Stimulated activated CD4-positive, alpha-beta T cell treated with anti-CD3 and anti-CD28 coated beads, Interleukin-1b, Interleukin-23, amount 100 ng/mL, for 1 hour (primary cell): ENCODE data around the gene PRKG1.

Experiments used
- DNase-seq, 2 donors: peaks; one replicate each; pipeline ENCODE4 v3.0.0-alpha.2; 2020; ENCODE audit warnings: low read depth in 2 of 2

Gene PRKG1

DNA sequence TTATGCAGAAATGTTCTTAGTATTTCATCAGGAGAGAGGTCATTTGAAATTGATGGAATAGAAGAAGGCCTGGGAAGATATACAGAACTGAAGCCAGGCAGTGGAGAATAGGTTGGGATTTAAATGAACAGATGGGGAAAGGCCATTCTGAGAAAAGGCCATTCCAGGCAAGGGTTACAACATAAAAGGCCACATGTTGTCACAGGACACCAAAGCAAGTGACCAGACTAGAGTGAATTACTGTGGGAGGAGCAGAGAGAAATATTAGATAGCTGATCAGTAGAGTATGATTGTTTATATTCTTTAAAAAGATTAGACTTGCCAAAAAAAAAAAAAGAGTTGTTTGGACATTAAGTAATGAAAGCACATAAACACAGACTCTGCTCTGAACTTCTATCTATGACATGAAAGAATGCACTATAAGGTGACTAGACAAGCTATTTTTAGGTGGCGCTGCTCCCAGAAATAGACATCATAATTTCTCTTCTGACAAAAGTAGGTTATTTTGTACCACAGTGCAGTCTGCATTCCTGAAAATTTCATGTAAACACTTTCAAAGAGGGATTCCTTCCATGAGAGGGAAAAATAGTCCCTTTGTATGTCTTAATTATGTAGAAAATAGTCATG, 1184.6 kb downstream of the PRKG1 start:
- no peak for DNase-seq

DNA sequence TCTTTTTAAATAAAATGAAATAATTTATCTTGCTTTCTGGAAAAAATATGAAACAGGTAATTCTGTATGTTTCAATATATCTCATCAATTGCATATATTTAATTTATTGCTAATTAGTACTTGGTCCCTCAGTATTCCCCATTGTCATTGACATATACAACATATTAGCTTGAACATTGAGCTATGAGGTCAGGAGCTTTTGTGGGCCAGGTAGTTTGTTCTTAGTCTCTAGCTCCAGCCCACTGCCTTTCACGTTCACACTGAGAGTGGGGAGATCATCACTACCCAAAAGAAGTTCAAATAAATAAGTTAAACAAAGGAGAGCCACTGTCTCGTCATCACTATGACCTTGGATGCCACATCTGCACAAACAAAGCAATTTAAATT, 1185.1 kb downstream of the PRKG1 start:
- no peak for DNase-seq

DNA sequence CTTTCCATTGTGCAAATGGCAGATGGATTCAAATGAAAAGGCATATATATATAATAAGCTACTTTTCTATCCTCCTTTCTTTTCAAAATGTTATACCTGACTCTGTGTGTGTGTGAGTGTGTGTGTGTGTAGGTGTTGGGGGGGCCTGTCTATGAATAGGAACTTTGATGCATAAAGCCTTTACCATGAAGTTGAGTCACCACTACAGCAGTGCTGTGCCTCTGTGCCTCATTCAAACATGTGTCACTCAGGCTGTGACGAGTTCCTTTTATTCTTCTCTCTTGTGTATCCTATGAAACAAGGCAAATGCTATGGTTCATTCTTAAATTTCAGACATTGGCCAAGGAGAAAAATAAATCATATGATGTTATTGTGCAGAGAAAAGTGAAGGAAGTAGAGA, 1187.1 kb downstream of the PRKG1 start:
- no peak for DNase-seq

DNA sequence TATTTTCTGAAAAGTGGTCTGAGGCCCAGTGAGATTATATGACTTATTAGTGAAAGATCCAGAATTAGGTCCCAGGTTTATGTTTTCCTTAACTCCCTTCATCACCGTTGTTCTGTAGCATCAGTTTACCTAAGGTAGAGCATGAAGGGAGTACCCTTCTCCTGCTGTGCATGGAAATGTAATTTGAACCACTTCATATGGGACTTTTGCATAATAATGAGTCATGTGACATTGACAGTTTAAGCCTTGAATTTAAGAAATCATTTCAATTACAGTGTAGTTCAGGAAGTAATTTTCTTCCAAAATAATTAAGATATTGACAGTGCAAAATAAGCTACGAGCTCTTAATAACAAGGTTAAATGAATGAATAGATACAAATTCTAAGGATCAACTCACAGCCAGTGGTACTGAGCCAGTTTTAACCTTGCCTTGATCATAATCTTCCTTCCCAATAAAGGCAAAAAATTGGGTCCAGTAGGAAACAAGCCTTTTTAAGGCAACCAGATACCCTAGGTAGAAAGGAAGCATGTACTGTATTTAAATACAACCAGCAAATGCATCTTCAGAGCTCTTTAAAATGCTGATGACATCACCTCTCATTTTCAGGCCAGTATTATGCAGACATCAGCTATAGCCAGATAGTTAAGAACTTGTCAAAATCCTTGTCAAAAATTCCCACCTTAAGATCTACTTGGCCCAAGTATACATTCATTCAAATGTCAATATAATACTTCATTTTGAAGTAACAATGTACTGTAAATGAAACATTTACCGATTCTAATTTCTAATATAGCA, 1191.0 kb downstream of the PRKG1 start:
- no peak for DNase-seq

DNA sequence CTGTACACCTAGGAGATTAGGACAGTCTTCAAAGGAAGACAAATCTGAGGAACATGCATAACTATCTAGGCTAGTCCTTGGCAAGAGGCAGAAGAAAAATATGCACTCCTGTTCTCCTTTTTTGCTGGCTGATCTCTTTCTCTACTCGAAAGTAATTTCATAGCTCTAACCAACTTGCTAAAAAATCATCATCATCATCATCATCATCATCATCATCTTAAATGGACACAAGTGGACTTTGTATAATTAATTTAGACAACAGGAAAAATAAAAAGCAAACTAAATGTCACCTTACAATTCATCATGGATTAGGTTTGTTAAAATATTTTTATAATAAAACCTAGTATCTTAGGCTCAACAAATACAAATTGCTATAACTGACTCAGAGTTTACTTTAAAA, 1192.6 kb downstream of the PRKG1 start:
- no peak for DNase-seq

DNA sequence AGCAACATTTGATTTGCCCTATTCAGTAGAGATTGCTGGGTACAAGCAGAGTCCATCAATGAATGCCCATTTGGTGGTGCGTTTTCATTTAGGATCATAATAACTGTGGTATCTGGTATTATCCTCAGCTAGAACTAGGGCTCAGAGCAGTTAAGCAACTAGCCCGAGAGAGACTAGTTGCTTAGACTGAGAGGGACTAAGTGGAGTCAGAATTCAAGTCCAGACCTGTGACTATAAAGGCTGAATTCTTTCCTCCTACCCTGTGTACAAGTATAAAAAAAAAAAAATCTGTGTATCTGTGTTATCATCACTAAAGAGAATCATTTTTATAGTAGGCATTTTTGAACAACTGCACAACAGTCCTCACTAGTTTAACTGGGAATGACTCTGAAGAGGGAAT, 1194.5 kb downstream of the PRKG1 start:
- DNase-seq, result no peak

DNA sequence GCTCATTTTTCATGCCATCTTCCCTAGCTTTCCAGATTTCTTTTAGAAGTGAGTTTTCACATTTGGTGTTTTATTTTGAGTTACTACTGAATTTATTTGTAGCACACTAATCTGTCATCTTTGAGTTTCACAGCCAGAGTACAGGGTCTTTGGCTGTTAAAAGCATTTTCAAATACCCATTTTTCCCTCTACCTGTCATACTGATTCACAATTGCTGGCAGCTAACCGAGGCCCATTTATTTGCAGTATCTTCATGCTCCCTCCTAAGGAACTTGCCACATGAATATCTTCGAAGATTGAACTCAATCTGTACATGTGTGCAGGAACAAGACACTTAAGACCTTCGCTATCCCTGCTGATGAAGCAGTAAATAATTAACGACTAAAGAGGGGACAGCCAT, 1194.9 kb downstream of the PRKG1 start:
- DNase-seq, result no peak

DNA sequence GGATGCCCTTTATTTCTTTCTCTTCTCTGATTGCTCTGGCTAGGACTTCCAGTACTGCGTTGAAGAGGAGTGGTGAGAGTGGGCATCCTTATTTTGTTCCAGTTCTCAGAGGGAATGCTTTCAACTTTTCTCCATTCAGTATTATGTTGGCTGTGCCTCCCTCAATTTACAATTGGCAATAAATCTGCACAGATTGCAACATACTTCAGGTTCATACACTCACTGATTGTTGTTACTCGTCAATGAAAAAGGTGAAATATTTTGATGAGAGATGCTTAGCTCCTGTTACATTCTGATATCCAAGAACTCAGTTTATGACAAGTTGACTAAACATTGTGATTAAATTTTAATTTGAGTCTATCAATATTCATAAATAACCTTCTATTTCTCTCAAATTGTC, 1201.9 kb downstream of the PRKG1 start:
- DNase-seq, result no peak

DNA sequence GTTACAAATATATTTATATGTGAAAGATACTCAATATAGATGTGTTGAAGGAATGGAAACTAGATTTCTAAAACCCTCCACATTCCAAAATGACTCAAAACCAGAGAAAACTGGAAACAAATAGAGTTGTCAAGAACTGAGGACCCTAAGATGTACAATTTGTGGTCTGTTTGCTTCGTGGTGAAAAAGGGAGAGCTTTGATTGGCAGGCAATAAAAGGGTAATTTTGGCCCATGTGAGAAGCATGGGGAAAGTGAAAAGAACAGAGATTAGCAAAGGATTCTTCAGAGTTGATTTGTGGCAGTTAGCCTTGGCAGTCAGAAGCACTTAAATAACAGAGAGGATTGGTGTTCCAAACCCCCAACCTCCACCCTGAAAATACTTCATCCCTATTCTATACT, 1202.7 kb downstream of the PRKG1 start:
- DNase-seq, result no peak

DNA sequence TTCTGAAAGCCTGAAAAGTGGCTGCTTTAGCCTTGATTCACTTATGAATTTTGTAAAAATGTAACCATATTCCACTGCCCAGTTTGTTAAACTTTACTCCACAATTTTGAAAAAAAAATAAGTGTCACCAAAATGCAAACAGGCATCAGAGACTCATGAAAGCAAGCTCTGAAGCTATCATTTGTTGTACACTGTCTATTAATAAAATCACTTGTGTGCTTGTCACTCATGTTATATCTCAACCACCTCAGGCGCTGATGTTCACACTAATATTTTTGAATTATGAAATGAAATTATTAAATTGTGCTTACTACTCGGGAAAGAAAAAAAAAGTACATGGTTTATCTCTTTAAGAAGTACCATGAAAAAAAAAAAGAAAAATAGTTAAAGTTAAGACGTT, 1205.3 kb downstream of the PRKG1 start:
- DNase-seq, result no peak

DNA sequence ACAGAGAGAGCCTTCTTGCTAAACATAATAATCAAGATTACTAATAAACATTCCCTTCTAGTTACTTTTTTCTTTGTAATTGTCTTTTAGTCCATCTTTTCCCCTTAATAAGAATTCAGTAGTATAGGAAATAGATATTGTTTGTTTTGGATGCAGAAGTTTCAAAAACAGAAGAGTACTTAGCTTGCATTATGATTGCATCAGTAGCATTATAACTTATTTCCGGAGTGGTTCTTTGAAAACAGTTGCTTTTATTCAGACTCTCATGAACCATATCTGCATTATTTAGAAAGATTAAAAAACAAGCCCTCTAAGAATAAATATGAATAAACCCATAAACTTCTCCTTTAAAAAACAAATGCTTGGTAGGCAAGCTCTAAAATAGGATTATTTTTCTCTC, 1205.8 kb downstream of the PRKG1 start:
- no peak for DNase-seq

DNA sequence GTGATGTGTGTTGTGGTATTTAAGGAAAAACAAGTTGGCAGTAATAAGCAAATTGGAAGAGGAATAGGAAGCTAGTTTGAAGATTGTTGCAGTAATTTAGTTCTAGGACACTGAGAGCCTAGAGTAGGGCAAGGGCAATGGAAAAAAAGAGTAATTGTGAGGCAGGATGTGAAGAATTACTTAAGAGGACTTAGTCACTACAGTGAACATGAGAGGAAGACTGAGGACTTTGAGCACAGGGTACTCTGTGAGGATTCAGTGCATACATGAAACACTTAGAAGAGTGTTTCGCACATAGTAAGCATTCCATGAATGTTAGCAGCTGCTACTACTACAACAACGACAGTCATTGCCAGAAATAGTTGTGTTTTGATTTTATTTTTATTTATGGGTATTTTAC, 1208.9 kb downstream of the PRKG1 start:
- no peak for DNase-seq

DNA sequence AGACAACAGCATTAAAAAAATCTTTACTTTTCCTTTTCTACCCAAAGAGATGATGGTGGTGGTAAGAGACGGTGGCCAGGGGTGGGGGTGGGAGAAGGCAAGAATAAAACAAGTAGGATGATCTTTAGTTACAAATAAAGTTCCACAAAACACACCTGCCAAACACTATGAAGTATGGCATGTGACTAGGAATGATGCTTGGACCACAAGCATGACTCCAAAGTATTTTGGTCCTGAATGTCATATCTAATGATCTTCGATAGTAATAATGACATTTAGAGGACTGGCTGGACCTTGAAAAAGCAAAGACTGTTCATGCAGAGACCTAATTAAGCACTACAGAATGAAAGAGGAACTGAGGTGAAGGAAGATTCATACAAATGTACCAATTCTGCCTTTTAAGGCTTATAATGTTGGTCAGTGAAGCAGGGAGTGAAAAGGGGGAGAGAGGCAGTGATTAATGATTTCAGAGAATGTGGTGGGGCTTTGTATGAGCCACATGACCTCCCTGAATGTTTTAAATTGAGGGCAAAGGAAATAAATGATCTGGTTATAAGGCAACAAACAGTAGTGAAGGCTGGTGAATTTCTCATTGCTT, 1210.2 kb downstream of the PRKG1 start:
- no peak for DNase-seq

DNA sequence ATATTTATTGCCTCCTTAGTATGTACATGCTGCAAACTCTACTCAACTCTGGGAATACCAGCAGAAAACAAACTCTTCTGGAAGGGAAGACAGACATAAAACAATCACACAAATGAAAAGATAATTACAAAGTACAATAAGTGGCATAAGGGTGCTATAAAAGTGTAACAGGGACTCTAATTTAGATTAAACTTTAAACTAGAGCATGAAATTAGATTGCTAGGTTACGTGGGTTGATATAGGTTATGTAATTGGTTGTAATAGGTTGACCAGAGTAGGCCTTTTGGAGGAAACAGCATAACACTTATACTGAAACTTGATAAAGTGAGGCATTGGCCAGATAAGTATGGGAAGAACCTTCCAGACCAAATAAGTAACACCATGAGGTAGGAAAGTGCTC, 1213.6 kb downstream of the PRKG1 start:
- no peak for DNase-seq

DNA sequence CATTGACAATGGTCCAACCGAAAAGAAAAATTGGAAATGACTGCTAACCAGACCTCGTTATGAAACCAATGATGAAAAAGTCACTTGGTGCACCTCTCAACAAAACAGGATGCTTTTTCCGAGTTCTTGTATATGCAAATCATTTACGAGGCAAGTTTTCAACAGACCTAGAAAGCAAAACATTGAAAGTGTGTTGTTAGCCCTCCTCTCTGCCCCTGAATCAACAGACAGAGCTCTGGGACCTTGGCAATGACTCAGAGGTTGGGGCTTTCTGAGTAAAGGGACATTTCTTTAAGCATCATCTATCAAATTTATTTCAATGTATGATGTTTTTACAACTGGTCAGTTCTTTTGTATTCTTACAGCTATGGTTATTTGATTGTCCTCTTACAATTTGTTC, 1223.5 kb downstream of the PRKG1 start:
- no peak for DNase-seq

DNA sequence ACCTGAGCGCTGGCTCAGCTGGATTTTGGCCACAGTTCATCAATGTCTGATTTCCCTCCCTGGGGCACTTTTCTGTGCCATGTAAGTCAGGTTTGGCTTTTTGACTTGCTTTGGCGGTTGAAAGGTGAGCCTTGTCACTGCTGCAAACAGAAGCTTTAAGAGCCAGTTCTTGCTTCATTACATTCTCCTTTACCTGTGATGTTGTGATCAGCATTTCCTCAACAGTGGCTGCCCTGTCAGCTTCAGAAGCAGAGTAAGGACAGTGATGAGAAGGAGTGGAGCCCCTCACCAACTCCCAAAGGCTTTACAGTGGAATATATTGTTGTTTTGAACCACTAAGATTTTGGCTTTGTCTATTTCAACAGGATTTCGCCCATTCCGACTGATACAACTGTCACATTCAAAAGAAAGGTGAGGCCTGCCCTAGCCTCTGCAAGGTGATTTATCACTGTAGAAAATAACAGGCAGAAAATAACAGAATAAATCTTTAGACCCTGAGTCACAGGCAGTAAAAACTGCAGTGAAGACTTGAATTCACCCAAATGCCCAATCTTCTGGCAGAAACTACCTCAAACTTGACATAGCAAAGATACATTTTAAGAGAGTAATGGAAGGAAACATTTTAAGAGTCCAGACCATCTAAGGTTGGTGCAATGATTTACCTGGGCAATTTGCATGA, 1226.5 kb downstream of the PRKG1 start:
- DNase-seq, result no peak

DNA sequence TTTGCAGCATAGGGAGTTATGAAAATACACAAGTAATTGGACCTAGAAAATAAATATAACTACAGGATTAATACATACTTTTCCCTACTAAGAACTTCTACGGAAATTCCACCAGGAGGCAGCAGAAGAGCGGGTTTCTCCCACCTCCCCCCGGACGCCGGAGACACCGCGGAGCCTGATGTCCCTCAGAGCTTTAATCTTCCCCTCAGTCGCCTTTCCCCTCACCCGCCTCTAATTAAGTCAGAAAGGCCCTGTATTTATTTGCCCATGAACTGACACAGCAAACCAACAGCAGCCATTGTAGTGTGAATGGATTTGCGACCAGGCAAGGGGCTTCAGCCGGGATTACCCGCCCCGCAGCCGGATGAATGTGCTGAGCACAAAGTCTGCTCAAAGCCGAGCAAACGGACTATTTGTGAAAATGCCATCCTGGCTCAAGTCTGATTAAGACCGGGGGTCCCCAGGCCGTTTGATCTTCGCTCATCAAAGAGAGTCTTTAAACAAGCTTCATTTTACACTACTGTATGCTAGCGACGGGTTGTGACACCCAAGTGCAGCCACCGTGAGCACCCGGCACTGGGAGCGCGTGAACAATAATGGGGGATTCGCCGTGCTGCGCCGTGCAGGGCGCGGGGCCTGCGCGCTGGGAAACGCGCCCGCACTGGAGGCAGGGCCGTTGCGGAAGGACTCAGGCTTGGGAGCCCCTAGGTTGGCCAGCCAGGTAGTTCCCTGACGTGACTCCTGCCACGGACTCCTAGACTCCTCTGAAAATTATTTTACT, 1234.2 kb downstream of the PRKG1 start:
- DNase-seq, result no peak

DNA sequence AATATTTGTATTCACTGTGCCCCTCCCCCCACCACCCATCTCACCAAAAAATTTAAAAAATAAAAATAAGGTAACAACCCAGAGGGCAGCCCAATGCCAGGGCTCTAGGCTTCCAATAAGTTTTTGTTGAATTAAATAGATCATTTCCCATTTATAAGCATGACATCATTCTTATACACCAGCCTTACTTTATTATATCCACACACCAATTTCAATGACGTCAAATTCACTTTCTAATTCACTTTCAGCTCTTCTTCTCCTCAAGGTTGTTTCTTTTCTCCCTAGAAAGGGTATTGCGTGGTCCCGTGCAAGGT, 1238.6 kb downstream of the PRKG1 start:
- DNase-seq, result no peak

DNA sequence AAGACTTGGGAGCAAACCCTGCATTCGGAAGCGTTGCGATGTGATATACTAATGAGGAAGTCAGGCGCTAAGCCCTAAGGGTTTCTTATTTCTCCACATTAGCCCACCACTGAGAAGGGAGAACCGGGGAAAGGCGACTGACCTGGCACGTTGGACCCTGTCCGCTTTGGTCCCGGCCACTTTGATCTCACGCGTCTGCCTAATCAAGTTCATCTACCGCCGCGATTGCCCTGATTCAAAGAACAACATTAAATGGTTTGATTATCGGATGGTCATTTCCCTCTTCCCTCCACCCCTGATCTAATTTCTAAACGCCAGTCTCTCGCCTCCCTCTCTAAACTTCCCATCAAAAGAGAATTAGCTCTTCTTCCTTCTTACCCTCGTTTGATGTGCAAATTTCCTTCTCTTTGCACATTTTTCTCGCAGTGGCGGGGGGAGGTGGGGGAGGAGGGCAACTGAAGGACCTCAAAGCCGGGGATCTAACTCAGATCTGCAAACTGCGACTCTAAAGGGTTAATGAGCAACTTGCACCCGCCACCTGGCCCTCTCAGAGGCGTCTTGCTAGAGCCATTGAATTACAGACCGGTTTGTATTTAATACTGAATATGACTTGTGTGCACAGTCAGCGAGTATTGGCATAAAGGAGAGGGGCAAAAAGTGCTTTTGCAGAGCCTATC, 1239.1 kb downstream of the PRKG1 start:
- DNase-seq, result no peak

DNA sequence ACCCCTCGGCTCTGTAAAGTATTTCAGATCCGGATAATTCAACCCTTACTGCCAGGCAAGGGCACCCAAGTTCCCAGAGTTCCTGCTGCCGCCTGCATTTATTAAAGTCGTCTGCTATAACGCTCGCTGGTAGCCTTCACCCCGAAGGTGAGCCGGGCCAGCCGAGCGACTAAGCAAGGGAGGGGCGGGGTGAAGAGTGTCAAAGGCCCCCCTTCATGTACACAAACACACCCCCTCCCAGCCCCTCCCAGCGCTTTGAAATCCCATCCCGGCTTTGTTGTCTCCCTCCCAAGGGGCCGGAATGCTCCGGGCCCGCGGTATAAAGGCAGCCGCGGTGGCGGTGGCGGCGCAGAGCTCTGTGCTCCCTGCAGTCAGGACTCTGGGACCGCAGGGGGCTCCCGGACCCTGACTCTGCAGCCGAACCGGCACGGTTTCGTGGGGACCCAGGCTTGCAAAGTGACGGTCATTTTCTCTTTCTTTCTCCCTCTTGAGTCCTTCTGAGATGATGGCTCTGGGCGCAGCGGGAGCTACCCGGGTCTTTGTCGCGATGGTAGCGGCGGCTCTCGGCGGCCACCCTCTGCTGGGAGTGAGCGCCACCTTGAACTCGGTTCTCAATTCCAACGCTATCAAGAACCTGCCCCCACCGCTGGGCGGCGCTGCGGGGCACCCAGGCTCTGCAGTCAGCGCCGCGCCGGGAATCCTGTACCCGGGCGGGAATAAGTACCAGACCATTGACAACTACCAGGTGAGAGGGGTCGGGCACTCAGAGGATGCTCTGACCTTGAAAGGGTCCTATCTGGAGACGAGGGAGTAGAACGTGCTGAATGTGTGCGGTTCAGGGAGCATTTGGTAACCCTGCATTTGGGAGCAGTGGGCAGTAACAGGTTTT, 1239.9 kb downstream of the PRKG1 start, which contains the start of gene DKK1:
Gene DKK1, plus strand, starts transcription at position 349 of the 889 bp plus-strand sequence. Its CDS starts 154 bp downstream, at position 503.
- no peak for DNase-seq
